Measurements from ENCODE around the gene ATG7.

Gene ATG7

GRCh38 chr3:11275926-11276325, 3.7 kb downstream of the ATG7 start:
- Histone ChIP-seq H3K4me3 (IDR thresholded peaks at IDR 0.05; ENCODE audit: insufficient read depth, low read depth, low read length) (no peak overlapping the region), H3K27me3 (ENCODE audit: insufficient read depth, low read depth) (no peaks in the 10 kb centered on the region), H3K9ac (no peak overlapping the region), H3K4me1 (ENCODE audit: low read depth, poor library complexity, severe bottlenecking) (peaks cover 12% of the 10 kb centered on the region), H3K27ac (no peak overlapping the region), H2AFZ (ENCODE audit: low read depth) (no peak overlapping the region), H3K79me2 (ENCODE audit: insufficient read depth, low read depth) (peaks cover 23% of the 10 kb centered on the region), H3K36me3 (ENCODE audit: insufficient read depth) (no peaks in the 10 kb centered on the region), H3K4me2 (no peak overlapping the region), H4K20me1 (ENCODE audit: insufficient read depth) (no peaks in the 10 kb centered on the region)
- no peak for TF ChIP-seq CTCF (conservative IDR thresholded peaks at IDR 0.05; ENCODE audit: low read depth, low read length)

- peaks cover 23% of the 10 kb centered on the region for H3K79me2 ChIP-seq (ENCODE audit: insufficient read depth, low read depth)
- H3K36me3 ChIP-seq (ENCODE audit: insufficient read depth) = no peaks in the 10 kb centered on the region
- H3K27ac ChIP-seq = no peak overlapping the region
- no peaks in the 10 kb centered on the region for H4K20me1 ChIP-seq (ENCODE audit: insufficient read depth)
- H3K9ac ChIP-seq = no peak overlapping the region
- H3K4me3 ChIP-seq (IDR thresholded peaks at IDR 0.05; ENCODE audit: insufficient read depth, low read depth, low read length) = no peak overlapping the region
- H3K4me1 ChIP-seq (ENCODE audit: low read depth, poor library complexity, severe bottlenecking) = peaks cover 22% of the 10 kb centered on the region
- H3K27me3 ChIP-seq (ENCODE audit: insufficient read depth, low read depth) = no peaks in the 10 kb centered on the region
- TF ChIP-seq CTCF (conservative IDR thresholded peaks at IDR 0.05; ENCODE audit: low read depth, low read length) = no peak
- no peak overlapping the region for H3K4me2 ChIP-seq
- H2AFZ ChIP-seq (ENCODE audit: low read depth) = no peak overlapping the region
Observed at GRCh38 chr3:11276901-11277300, 4.7 kb downstream of the ATG7 start.

- H3K9ac ChIP-seq = peak overlapping the region; percentile 12; the same call in 1 of the 2 replicates
- H3K4me3 ChIP-seq (IDR thresholded peaks at IDR 0.05; ENCODE audit: insufficient read depth, low read depth, low read length) = no peak overlapping the region
- H2AFZ ChIP-seq (ENCODE audit: low read depth) = no peak overlapping the region
- H3K79me2 ChIP-seq (ENCODE audit: insufficient read depth, low read depth) = peaks cover 13% of the 10 kb centered on the region; the same call in 1 of the 2 replicates
- H3K36me3 ChIP-seq (ENCODE audit: insufficient read depth) = no peaks in the 10 kb centered on the region
- H4K20me1 ChIP-seq (ENCODE audit: insufficient read depth) = no peaks in the 10 kb centered on the region
- peak overlapping the region; percentile 54 for H3K4me2 ChIP-seq
- TF ChIP-seq CTCF (conservative IDR thresholded peaks at IDR 0.05; ENCODE audit: low read depth, low read length) = no peak
- peak overlapping the region; percentile 72 for H3K27ac ChIP-seq
- peaks cover 43% of the 10 kb centered on the region for H3K4me1 ChIP-seq (ENCODE audit: low read depth, poor library complexity, severe bottlenecking)
- no peaks in the 10 kb centered on the region for H3K27me3 ChIP-seq (ENCODE audit: insufficient read depth, low read depth)
Observed at GRCh38 chr3:11282250-11283138, 10.3 kb downstream of the ATG7 start.

GRCh38 chr3:11283139-11283475, 10.9 kb downstream of the ATG7 start:
- H3K4me3 ChIP-seq (IDR thresholded peaks at IDR 0.05; ENCODE audit: insufficient read depth, low read depth, low read length) = no peak overlapping the region
- H3K36me3 ChIP-seq (ENCODE audit: insufficient read depth) = no peaks in the 10 kb centered on the region
- H3K79me2 ChIP-seq (ENCODE audit: insufficient read depth, low read depth) = peaks cover 13% of the 10 kb centered on the region; the same call in 1 of the 2 replicates
- H3K27ac ChIP-seq = peak overlapping the region; percentile 72
- no peaks in the 10 kb centered on the region for H4K20me1 ChIP-seq (ENCODE audit: insufficient read depth)
- peak overlapping the region; percentile 12; the same call in 1 of the 2 replicates for H3K9ac ChIP-seq
- H3K27me3 ChIP-seq (ENCODE audit: insufficient read depth, low read depth) = no peaks in the 10 kb centered on the region
- peaks cover 43% of the 10 kb centered on the region for H3K4me1 ChIP-seq (ENCODE audit: low read depth, poor library complexity, severe bottlenecking)
- peak overlapping the region; percentile 54 for H3K4me2 ChIP-seq
- no peak for TF ChIP-seq CTCF (conservative IDR thresholded peaks at IDR 0.05; ENCODE audit: low read depth, low read length)
- no peak overlapping the region for H2AFZ ChIP-seq (ENCODE audit: low read depth)
